Hindlimb muscle (tissue), 1 donor: ENCODE measurements around the gene COMMD4. TPM values are rescaled to one million over a fixed set of nuclear protein-coding genes. Genes with fewer than 3 reads are reported as not detected.
"Not testable (repeated sequence)": the region's sequence is repeated elsewhere in the genome, so short reads cannot be mapped to it uniquely, and the experiment has no call there.

Experiments
- DNase-seq: peaks from one replicate; pipeline ENCODE4 v3.0.0-alpha.2; 2013
- polyA plus RNA-seq: library from polyadenylated mRNA; unstranded; fragments of 120-200 nt; gene quantifications from one replicate; pipeline ENCODE4 v1.2.1, GENCODE V29; 2013; ENCODE audit not compliant: insufficient read length

COMMD4 gene
- polyA plus RNA-seq, result 39.2 TPM

DNA sequence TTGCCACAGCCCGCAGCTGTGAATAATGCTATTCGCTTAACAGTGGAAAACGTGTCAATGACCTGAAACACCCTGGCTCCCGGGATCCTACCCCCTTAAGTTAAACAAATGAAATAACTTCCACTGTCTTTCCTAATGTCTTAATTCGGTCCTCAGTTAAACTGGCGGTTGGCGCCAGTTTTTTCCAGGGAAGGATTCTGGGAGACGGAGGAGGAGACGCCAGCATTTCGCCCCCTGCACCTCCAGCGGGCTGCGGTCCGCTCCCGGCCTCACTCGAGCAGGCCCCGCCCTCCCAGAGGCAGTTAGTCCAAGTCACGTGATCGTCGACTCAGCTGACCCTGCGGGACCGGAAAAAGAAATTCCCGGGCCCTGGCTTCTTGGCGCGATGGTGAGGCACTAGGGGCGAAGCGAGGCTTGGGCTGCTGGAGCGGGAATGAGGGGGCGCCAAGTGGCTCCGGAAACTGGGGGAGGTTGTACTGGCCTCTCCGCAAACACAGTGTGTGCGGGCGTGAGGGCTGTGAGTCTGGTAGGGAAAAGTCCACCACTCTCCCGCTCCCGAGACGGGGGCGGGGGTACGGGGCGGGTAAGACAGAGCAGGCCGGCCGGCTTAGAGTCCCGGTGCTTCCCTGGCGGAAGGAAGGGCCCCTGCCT, at the start of gene COMMD4:
Gene COMMD4 (plus strand): TSS at position 359 of the 651 bp plus-strand sequence. CDS start 27 bp downstream, at position 386.
- DNase-seq, result peak; percentile 93

DNA sequence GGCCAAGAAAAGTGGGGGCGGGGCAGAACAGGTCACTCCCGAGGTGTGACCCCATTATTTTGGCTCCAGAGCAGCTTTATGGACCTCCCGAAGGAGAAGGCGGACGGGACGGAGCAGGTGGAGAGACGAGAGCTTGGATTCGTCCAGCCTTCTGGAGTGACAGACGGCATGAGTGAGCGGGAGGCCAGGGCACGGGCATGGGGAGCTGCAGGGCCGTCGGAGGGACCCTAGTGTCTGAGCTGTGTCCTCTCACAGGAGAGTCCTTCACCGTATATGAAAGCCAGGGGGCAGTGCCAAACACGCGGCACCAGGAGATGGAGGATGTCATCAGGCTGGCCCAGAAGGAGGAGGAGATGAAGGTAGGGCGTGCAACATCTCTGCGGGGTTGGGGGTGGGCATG, 42.2 kb upstream of the COMMD4 start:
- DNase-seq, result not testable (repeated sequence)

- DNase-seq, result not testable (repeated sequence)
Observed at GRCh38 chr15:75298541-75299310, 37.1 kb upstream of the COMMD4 start.

GRCh38 chr15:75299311-75299688, 36.6 kb upstream of the COMMD4 start:
- DNase-seq, result not testable (repeated sequence)

GRCh38 chr15:75300026-75300425, 35.8 kb upstream of the COMMD4 start:
- not testable (repeated sequence) for DNase-seq

GRCh38 chr15:75302318-75302717, 33.5 kb upstream of the COMMD4 start:
- no peak for DNase-seq

DNA sequence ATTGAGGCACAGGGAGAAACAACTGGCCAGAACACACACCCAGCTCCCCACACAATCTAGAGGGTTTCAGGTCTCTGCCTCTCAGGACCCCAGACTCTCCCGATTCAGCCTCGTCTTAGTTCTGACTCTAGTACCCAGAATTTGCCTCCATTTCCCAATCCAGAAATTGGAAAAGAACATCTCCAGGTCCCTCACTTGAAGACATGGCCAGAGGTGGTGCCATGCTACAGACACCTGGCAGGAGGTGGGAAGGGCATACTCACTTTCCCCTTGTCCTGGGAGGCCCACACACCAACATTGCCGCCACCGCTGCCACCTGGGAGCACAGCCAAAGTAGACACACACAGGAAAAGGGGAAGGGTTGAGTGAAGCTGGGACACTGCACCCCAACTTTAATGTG, 33.1 kb upstream of the COMMD4 start:
- not testable (repeated sequence) for DNase-seq

GRCh38 chr15:75306188-75306587, 29.7 kb upstream of the COMMD4 start:
- no peak for DNase-seq

- no peak for DNase-seq
Observed at GRCh38 chr15:75307778-75308390, 28.0 kb upstream of the COMMD4 start.

DNA sequence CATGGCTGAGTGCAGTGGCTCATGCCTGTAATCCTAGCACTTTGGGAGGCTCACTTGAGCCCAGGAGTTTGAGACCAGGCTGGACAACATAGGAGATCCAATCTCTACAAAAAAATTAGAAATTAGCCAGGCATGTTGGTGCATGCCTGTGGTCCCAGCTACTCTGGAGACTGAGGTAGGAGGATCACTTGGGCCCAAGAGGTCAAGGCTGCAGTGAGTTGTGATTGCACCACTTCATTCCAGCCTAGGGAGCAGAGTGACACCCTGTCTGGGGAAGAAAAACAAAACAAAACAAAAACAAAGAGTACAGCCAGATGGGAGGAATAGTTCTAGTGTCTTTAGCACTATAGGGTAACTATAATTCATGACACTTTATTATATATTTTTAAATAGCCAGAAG, 26.2 kb upstream of the COMMD4 start:
- DNase-seq, result no peak

DNA sequence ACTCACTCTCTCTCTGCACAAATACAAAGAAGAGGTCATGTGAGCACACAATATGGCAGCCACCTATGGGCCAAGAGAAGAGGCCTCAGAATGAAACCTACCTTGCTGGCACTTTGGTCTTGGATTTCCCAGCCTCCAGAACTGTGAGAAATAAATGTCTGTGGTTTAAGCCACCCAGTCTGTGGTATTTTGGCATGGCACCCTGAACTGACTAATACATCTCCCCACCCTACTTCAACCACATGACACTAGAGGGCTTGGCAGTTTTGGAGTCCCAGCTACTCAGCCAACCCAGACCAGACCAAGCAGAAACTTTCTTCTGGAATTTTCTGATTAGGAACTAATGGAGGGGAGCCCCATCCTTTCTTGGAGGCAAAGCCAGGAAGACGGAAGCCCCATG, 23.3 kb upstream of the COMMD4 start:
- not testable (repeated sequence) for DNase-seq

DNA sequence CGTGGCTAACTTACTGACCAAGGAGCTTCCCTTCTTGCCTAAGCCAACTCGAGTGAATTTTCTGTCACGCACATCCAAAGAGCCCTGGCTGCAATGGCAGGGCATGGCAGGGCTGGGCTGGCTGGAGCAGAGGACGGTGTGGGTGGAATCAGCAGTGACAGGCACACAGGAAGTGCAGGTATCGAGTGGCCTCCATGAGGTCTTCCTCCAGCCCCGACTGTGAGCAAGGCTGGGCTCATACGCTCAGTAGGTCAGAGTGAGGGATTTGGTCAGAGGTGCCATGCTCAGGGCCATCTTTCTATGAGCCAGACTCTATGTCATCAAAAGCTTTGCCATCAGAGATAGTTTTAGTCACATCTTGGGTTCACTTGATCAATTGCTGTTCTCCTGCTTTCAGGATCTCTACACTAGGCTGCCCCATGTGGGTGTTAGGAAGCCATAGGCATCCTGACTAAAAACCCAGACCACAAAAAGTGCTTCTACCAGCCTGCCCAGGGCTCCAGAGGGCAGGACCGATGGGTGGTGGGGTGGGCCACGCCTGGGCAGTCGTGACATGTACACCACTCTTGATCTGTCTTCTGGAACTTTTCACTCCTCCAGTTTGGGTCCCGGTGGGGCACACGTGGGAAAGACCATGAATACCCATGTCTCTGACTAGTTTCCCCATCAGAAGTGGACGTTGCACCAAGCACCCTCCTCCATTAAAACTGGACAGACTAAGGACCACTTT, 22.6 kb upstream of the COMMD4 start:
- no peak for DNase-seq

DNA sequence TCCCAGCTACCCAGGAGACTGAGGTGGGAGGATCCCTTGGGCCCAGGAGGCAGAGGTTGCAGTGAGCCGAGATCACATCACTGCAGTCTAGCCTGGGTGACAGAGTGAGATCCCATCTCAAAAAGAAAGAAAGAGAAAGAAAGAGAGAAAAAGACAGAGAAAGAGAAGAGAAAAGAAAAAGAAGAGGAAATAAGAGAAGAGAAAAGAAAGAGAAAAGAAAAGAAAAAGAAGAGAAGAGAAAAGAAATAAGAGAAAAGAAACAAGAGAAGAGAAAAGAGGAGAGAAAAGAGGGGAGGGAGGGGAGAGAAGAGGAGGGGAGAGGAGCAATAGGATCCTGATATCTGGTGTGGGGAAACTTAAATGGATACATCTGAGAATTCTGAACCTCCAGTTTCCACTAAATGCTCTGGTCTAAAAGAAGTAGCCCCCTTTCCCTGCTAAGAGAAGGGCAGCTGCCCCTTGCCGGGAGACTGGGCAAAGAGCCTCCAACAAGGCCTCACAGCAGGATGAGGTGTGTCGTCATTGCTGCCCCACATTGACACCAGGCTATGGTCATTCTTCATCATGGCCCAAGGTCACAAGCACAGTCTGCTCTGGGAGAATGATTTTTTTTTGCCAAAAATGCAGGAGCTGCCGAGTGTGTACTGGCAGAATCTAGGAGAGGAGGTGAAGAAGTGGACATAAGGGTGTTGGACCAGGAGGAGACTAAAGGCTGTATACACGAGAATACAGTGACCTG, 21.1 kb upstream of the COMMD4 start:
- DNase-seq, result no peak

GRCh38 chr15:75319231-75319897, 16.5 kb upstream of the COMMD4 start:
- DNase-seq, result not testable (repeated sequence)

GRCh38 chr15:75321711-75322110, 14.2 kb upstream of the COMMD4 start:
- no peak for DNase-seq

GRCh38 chr15:75325922-75326321, 9.9 kb upstream of the COMMD4 start:
- DNase-seq, result no peak

GRCh38 chr15:75327005-75327404, 8.9 kb upstream of the COMMD4 start:
- no peak for DNase-seq

DNA sequence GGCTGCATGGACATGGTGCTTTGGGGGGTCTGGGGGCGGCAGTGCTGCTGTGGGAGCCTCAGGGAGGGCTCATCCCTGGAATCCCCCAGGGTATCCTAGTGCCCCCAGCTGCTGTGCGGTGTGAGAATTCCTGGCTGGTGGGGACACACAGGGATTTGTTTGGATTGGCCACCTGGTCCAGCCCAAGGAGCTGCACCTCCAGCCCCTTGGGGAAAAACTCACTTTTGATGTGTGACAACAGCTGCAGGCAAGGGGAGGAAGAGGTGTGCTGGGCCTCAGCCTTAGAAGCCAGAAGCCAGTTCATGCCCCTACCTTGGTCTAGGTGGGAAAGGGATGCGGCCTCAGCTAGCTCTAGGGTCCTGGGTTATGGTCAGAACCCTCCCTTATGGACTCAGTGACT, 8.4 kb upstream of the COMMD4 start:
- no peak for DNase-seq

DNA sequence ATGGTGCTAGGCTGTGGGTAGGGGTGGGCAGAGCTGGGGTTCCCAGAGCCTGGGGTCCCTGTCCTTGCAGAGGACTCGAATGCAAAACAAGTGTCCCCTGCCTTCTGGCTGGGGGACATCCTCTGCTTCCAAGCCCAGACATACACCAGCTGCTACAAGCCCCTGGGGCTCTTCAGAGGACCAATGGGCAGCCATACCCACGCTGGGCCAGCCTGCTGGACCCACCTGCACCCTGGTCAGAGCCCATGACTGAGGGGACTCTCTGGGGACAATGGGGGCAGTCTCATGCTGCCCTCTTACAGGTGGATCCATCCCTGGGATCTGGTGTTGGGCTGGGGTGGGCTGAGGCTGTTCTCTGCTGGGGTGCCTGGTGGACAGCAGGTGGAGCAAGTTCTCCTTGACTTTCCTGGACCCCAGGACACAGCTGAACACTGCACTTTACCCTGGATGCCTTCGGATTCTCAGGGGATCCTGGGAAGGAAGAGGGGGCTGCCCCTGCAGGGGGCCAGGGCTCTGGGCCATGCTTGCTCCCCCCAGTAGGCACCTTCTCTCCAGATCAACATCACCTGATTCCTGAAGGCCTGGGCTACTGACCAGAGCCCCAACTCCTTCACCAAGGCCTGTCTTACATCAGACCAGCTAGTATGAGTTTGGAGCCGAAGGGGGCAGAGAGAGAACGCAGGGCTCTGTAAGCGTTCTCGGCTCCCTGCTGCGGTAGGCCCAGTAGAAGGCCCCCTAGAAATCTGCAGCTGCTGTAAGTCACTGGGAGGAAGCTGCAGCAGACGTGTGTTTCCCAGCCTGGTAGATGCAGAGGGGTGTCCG, 7.2 kb upstream of the COMMD4 start:
- no peak for DNase-seq

GRCh38 chr15:75329571-75329970, 6.3 kb upstream of the COMMD4 start:
- no peak for DNase-seq

GRCh38 chr15:75332093-75332492, 3.8 kb upstream of the COMMD4 start:
- DNase-seq, result not testable (repeated sequence)
